NB4 (cell line): ENCODE measurements around the gene LSAMP.

Source experiments
- CTCF ChIP-seq: IDR thresholded peaks from one replicate; pipeline ENCODE4 v1.5.1; 2012; ENCODE audit warnings: low read depth, low read length
- MAX ChIP-seq: IDR thresholded peaks from 2 replicates; pipeline ENCODE4 v1.6.1; 2011; ENCODE audit warnings: low read depth, low read length

- no peak for TF ChIP-seq CTCF
- no peak for TF ChIP-seq MAX
Observed at GRCh38 chr3:116318370-116318769, 126.9 kb downstream of the LSAMP start.
